Tibial nerve (tissue), 4 donors: ENCODE data around the gene CTSA. TPM values are rescaled to one million over a fixed set of nuclear protein-coding genes. Genes with fewer than 3 reads are reported as not detected.

Experiments used
- DNase-seq, 2 donors: peaks; one replicate each; pipeline ENCODE4 v3.0.0-alpha.2; 2019; ENCODE audit warnings: low spot score in 2 of 2
- H3K27ac ChIP-seq, 4 donors: fragments of 200-600 bp; sonication (generic) in 3 of 4; one replicate each; pipeline ENCODE4 v1.5.1; 2017 to 2019; ENCODE audit warnings: mild to moderate bottlenecking in 1 of 4
- H3K27me3 ChIP-seq, 2 donors: fragments of 200-600 bp; sonication (generic) in 1 of 2; one replicate each; pipeline versions ENCODE4 v1.5.1 to v1.6.0; 2017 to 2019
- H3K36me3 ChIP-seq, 3 donors: fragments of 200-600 bp; sonication (generic); one replicate each; pipeline ENCODE4 v1.5.1; 2018 to 2019
- H3K4me1 ChIP-seq, 4 donors: fragments of 200-600 bp; sonication (generic) in 3 of 4; one replicate each; pipeline ENCODE4 v1.5.1; 2017 to 2019
- H3K4me3 ChIP-seq, 4 donors: fragments of 200-600 bp; sonication (generic) in 3 of 4; one replicate each; pipeline ENCODE4 v1.5.1; 2017 to 2019; ENCODE audit warnings: mild to moderate bottlenecking in 1 of 4, moderate library complexity in 1 of 4
- H3K9me3 ChIP-seq, 4 donors: fragments of 200-600 bp; sonication (generic) in 3 of 4; one replicate each; pipeline ENCODE4 v1.5.1; 2017 to 2019
- CTCF ChIP-seq, 5 experiments: fragments of 200-600 bp in 3 of 5; fragments of 450-650 bp in 2 of 5; sonication (generic) in 3 of 5; IDR thresholded peaks; one replicate each; pipeline ENCODE4 v1.5.1; 2016 to 2019; ENCODE audit warnings: antibody characterized with exemption in 5 of 5, mild to moderate bottlenecking in 3 of 5, moderate library complexity in 2 of 5
- EP300 ChIP-seq, 2 donors: sonication (generic); formaldehyde crosslinking; IDR thresholded peaks; one replicate each; pipeline ENCODE4 v1.6.1; 2017; ENCODE audit warnings: antibody characterized with exemption in 2 of 2, mild to moderate bottlenecking in 1 of 2
- POLR2A ChIP-seq, 2 donors: fragments of 450-650 bp; IDR thresholded peaks; one replicate each; pipeline ENCODE4 v1.6.1; 2017; ENCODE audit warnings: antibody characterized with exemption in 2 of 2, mild to moderate bottlenecking in 2 of 2, moderate library complexity in 2 of 2
- WGBS, 2 donors: methylation state at CpG; one replicate each; pipeline ENCODE4 v1.1.5; 2018; 5-methylcytosine and 5-hydroxymethylcytosine counted together
- total RNA-seq, 4 donors: library from RNA; depleted of rRNA; stranded (reverse); fragments of >200 nt; gene quantifications; one replicate each; pipeline ENCODE4 v1.1.0, GENCODE V29; 2016

The CTSA gene
- total RNA-seq, 4 donors from 2014 or later, result 50.4 to 87.3 (median 71.7) TPM

- no peak for DNase-seq
- Histone ChIP-seq H3K4me1 (peaks cover 0 to 39% (median 16%) of the 10 kb centered on the region in 4 donors), H3K36me3 (peaks cover 0 to 80% (median 10%) of the 10 kb centered on the region in 3 donors), H3K27ac (no peak overlapping the region), H3K27me3 (no peaks in the 10 kb centered on the region), H3K9me3 (no peaks in the 10 kb centered on the region), H3K4me3 (no peak overlapping the region)
- TF ChIP-seq EP300 (IDR thresholded peaks at IDR 0.05), result no peak
- TF ChIP-seq CTCF (IDR thresholded peaks at IDR 0.05), result no peak
- TF ChIP-seq POLR2A (IDR thresholded peaks at IDR 0.05), result no peak
Measured at GRCh38 chr20:45851501-45851900, 39.6 kb upstream of the CTSA start.

- Histone ChIP-seq H3K27me3 (no peaks in the 10 kb centered on the region), H3K9me3 (no peaks in the 10 kb centered on the region), H3K4me3 (no peak overlapping the region), H3K27ac (no peak overlapping the region), H3K36me3 (peaks cover 0 to 72% (median 9%) of the 10 kb centered on the region in 3 donors), H3K4me1 (peaks cover 0 to 39% (median 19%) of the 10 kb centered on the region in 4 donors)
- TF ChIP-seq EP300 (IDR thresholded peaks at IDR 0.05), result no peak
- TF ChIP-seq POLR2A (IDR thresholded peaks at IDR 0.05), result no peak
- TF ChIP-seq CTCF (IDR thresholded peaks at IDR 0.05), result no peak
- 95 to 96% methylated on average over 6 of the region's 6 CpGs for WGBS, 2 donors
- no peak for DNase-seq
Measured at GRCh38 chr20:45852326-45852725, 38.8 kb upstream of the CTSA start.

GRCh38 chr20:45853484-45853883 is 37.7 kb upstream of the CTSA start:
- no peak for DNase-seq
- H3K27ac ChIP-seq, result no peak overlapping the region
- peaks cover 0 to 61% (median under 1%) of the 10 kb centered on the region in 3 donors for H3K36me3 ChIP-seq
- no peak overlapping the region for H3K4me3 ChIP-seq
- TF ChIP-seq POLR2A (IDR thresholded peaks at IDR 0.05), result no peak
- TF ChIP-seq CTCF (IDR thresholded peaks at IDR 0.05), result no peak
- no peak for TF ChIP-seq EP300 (IDR thresholded peaks at IDR 0.05)
- no peaks in the 10 kb centered on the region for H3K9me3 ChIP-seq
- 74 to 76% methylated on average over 2 of the region's 2 CpGs for WGBS, 2 donors
- H3K4me1 ChIP-seq, result peaks cover 0 to 48% (median 23%) of the 10 kb centered on the region in 4 donors
- H3K27me3 ChIP-seq, result no peaks in the 10 kb centered on the region

GRCh38 chr20:45857114-45857881 is 33.8 kb upstream of the CTSA start, which contains the start of the genes ACOT8 and ZSWIM3:
Gene ACOT8 (minus strand): TSS chr20:45857392. CDS start chr20:45857315, 77 bp downstream.
Gene ZSWIM3 (plus strand): TSS chr20:45857614. CDS start chr20:45857826, 212 bp downstream.
- Histone ChIP-seq H3K27me3 (no peaks in the 10 kb centered on the region), H3K36me3 (peaks cover 0 to 29% (median 0%) of the 10 kb centered on the region in 3 donors), H3K9me3 (no peaks in the 10 kb centered on the region), H3K4me1 (peaks cover 0 to 51% (median 23%) of the 10 kb centered on the region in 4 donors), H3K4me3 (peak within 1 kb of the TSS; percentile 66 to 99 (median 88)), H3K27ac (peak within 1 kb of the TSS; percentile 37 to 87 (median 82))
- peak; percentile 91 to 100 for DNase-seq
- WGBS, 2 donors, result 0% methylated on average over 23 to 35 of the region's 36 CpGs
- peak in 1 of 5 experiments; percentile 29 for TF ChIP-seq CTCF (IDR thresholded peaks at IDR 0.05)
- peak; percentile 36 to 79 for TF ChIP-seq POLR2A (IDR thresholded peaks at IDR 0.05)
- peak in 1 of 2 donors; percentile 80 for TF ChIP-seq EP300 (IDR thresholded peaks at IDR 0.05)

- 4 to 6% methylated on average over 9 to 12 of the region's 13 CpGs for WGBS, 2 donors
- peaks cover 0 to 51% (median 23%) of the 10 kb centered on the region in 4 donors for H3K4me1 ChIP-seq
Measured at GRCh38 chr20:45857882-45858216, 33.3 kb upstream of the CTSA start.

More at GRCh38 chr20:45857882-45858216, 33.3 kb upstream of the CTSA start:
- H3K27me3 ChIP-seq, result no peaks in the 10 kb centered on the region
- H3K27ac ChIP-seq, result peak overlapping the region in 3 of 4 donors; percentile 81 to 87 (median 83)
- H3K36me3 ChIP-seq, result peaks cover 0 to 24% (median 0%) of the 10 kb centered on the region in 3 donors
- TF ChIP-seq CTCF (IDR thresholded peaks at IDR 0.05), result no peak
- no peak for TF ChIP-seq POLR2A (IDR thresholded peaks at IDR 0.05)
- TF ChIP-seq EP300 (IDR thresholded peaks at IDR 0.05), result no peak
- H3K9me3 ChIP-seq, result no peaks in the 10 kb centered on the region
- DNase-seq, result no peak
- H3K4me3 ChIP-seq, result peak overlapping the region; percentile 66 to 99 (median 88)
